ENCODE measurements around the gene RNF145.

DNA sequence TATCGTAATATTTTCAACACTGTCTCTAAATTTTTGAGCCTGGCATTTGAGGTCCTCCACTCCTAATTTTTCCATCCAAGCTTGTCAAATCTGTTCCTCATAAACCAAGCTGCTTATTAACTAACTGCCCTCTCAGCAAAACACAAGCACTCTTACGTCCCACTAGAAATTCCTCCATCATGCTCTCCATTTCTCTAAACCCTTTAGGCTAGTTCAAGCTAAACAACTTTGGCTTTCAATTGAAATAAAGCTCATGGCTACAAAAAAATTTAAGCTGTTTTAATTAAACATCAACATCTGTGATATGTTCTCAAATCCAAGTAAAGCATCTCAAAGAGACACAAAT lies 45.7 kb downstream of the RNF145 start:
- TF ChIP-seq, protein P1, sequence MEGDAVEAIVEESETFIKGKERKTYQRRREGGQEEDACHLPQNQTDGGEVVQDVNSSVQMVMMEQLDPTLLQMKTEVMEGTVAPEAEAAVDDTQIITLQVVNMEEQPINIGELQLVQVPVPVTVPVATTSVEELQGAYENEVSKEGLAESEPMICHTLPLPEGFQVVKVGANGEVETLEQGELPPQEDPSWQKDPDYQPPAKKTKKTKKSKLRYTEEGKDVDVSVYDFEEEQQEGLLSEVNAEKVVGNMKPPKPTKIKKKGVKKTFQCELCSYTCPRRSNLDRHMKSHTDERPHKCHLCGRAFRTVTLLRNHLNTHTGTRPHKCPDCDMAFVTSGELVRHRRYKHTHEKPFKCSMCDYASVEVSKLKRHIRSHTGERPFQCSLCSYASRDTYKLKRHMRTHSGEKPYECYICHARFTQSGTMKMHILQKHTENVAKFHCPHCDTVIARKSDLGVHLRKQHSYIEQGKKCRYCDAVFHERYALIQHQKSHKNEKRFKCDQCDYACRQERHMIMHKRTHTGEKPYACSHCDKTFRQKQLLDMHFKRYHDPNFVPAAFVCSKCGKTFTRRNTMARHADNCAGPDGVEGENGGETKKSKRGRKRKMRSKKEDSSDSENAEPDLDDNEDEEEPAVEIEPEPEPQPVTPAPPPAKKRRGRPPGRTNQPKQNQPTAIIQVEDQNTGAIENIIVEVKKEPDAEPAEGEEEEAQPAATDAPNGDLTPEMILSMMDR (IDR thresholded peaks at IDR 0.05; ENCODE audit: insufficient read depth, low read length, poor library complexity, severe bottlenecking) = no peak
- TF ChIP-seq EZH2phosphoT487 (conservative IDR thresholded peaks at IDR 0.05; ENCODE audit: low read length) = no peak

Measured in SU-DHL-6 (cell line).